ENCODE results near the gene RADIL.

The RADIL gene

DNA sequence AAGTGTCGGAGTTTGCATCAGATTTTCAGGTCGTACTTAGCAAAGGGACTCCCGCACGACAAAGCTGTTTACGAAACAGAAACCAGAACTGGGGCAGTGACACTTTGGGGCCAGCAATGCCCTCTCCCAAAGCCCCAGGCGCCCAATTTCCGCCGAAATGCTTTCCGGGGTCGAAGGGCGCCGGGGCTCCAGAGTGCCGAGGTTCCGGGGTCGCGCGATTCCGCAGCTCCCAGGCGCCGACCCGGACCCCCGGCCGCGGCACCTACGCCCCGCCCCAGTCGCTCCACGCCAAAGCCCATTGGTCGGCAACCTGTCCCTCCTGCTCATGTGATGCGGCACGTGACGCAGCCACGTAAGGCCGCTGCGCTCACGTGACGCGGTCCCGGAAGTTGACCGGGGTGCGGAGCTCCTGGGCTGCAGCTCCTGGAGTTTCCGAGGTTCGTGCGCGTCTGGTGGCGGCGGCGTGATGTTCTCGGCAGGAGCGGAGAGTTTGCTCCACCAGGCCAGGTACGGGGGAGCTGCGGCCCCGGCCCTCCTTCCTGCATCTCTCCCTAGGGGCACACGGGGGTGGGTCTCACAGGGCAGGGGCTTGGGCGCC, 108.2 kb downstream of the RADIL start, which contains the start of gene AP5Z1:
Gene AP5Z1 (plus strand): TSS at position 374 of the 598 bp plus-strand sequence. CDS start 93 bp downstream, at position 467.
- DNase-seq (ENCODE audit: low spot score), result peak; percentile 100

GRCh38 chr7:4774658-4775249, 108.8 kb downstream of the RADIL start:
- peak; percentile 73 for DNase-seq (ENCODE audit: low spot score)

- DNase-seq (ENCODE audit: low spot score), result no peak
Observed at GRCh38 chr7:4774007-4774406, 109.5 kb downstream of the RADIL start.

DNA sequence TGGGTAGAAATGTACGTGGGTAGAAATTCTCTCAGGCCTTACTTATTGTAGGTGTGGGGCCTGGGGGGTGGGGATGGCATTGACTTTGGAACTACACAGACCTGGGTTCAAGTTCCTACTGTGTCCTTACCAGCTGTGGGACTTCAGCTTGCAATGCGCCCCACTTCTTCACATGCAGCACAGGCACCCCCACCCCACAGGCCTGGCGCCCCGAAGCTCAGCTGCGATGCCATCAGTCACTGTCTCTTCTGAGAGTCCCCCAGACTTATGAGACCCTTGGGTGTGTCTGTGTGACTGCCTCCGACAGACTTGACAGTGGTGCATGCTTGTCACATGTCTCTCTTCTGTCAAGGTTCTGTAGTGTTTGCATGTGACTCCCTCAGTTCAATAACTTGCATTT, 111.2 kb downstream of the RADIL start:
- no peak for DNase-seq (ENCODE audit: low spot score)

DNA sequence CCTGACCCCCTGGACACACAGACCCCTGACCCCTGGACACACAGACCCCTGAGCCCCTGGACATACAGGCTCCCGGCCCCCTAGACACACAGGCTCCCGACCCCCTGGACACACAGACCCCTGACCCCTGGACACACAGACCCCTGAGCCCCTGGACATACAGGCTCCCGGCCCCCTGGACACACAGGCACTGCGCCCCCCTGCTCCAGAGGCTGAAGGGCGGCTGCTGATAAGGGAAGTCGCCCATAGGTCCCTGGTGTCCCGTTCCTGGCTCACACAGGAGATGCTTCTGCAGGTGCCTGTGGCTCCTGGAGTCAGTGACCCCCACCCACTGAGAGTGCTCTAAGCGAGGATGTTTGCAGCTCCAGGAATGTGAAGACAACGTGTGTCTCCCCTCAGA, 111.8 kb downstream of the RADIL start:
- DNase-seq (ENCODE audit: low spot score), result no peak

GRCh38 chr7:4770886-4771285, 112.6 kb downstream of the RADIL start:
- no peak for DNase-seq (ENCODE audit: low spot score)

- DNase-seq (ENCODE audit: low spot score), result no peak
Observed at GRCh38 chr7:4769761-4770160, 113.8 kb downstream of the RADIL start.

DNA sequence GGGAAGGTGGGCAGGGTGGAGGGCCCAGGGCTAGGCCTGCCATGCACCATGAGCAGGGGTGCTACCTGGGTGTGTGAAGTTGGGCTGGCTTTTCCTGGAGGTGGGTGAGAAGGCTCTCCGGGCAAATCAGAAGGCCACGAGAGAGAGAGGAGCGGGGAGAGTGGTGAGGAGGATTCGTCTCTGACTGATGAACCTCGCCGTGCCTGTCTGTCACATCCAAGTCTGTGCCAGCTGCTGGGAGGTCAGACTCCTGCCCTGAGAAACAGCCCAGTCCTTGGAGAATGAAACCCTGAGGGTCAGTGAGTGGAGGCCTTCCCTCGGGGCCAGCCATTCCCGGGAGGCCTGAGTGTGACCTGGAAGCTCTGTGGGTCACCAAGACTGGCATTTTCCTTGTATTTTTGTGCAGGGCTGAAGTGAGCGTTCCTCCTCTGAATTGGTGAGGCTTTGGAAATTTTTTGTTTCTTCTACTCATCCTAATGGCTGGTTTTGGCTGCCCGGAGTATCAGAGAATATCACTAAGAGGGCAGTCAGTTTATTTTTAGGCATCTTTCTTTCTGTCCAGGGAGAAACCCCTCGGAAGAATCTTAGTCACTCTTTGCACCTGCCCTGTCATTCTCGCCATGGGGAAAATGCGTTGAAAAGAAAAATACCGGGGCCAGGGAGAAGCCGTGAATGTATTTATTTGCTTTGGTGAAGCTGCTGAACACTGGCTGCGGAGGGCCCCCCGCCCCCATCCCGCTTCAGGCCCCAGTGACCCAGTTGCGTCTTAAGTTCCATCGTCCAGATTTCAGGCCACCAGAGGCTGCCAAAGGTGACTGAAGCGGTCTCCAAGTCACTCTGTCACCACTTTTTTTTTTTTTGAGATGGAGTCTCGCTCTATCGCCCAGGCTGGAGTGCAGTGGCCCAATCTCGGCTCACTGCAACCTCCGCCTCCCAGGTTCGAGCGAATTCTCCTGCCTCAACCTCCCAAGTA, 114.6 kb downstream of the RADIL start:
- DNase-seq (ENCODE audit: low spot score), result no peak

- no peak for DNase-seq (ENCODE audit: low spot score)
Observed at GRCh38 chr7:4766666-4767519, 116.6 kb downstream of the RADIL start.

DNA sequence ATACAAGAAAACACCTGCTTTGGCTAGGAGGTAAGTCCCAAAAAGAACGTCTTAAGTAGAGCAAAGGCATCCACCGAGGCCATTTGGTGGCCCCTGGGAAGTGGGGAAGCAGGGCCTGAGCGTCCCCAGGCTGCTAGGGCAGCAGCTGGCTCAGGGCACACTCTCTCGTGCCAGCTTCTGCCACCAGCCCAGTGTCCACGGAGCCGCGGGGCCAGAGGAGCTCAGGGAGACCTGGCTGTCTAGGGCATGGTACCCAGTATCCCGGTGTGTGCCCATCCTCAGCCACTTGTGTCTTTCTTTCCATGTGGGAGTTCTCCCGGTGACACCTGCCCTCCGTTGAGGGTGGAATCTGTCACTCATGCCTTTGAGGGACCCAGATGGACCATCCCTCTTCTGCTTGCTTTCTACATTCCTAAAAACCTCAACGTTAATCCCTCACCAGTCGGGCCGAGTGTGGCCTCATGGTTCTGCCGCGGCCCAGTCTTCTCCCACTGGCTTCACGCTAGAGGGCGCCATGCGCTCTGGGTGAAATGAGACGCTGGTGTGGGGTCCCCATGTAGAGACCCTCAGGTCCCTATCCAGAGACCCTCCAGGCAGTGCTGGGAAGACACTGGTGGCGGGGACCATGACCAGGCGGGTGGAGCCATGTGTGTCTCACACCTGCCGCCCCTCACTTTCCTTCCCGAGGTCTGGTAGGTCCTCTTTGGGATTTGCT, 117.6 kb downstream of the RADIL start:
- no peak for DNase-seq (ENCODE audit: low spot score)

DNA sequence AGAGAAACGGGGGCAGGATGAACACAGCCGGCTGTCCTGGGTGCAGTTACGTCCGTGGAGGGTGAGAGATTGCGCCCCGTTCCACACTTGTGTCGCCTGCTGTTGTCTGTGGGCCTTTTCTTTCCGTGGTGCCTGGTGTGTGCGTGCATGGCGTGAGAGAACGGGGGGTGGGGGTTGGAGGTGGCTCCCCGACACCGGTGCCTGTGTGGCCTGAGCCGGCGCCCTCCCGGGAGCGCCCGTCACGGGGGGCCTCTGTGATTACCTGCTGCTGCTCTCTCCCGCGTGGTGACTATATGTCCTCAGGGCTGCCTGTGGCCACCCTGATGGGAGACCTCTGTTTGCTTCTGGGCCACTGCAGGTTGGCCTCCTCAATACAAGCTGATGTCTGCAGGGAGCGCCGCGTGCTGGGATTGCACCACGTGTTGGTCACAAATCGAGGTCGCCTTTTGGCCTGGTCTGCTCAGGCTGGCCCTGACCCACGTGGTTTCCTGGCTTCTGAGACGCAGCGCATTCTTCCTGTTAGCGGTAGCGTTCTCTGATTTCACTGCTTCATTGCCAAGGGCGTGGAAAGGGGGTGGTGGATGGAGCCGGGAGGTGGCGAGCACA, 119.0 kb downstream of the RADIL start:
- no peak for DNase-seq (ENCODE audit: low spot score)

DNA sequence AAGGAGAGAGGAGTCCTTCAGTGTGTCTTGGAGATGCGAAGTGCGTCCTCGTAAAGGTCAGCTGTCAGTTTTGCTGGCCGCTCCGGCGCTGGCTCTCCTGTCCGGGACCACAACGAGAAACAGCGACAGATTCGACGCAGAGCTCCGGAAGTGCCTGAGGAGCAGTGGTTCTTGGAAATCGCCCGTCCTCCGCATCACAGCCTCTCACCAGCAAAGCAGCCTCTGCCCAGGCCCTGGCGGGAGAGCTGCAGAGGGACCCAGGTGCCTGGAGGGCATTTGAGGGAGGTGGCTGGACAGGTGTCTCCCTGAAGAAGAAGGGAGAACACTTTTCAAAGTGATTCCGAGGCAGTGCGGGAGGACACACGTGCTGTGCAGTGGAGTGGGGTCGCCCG, 119.7 kb downstream of the RADIL start:
- no peak for DNase-seq (ENCODE audit: low spot score)

DNA sequence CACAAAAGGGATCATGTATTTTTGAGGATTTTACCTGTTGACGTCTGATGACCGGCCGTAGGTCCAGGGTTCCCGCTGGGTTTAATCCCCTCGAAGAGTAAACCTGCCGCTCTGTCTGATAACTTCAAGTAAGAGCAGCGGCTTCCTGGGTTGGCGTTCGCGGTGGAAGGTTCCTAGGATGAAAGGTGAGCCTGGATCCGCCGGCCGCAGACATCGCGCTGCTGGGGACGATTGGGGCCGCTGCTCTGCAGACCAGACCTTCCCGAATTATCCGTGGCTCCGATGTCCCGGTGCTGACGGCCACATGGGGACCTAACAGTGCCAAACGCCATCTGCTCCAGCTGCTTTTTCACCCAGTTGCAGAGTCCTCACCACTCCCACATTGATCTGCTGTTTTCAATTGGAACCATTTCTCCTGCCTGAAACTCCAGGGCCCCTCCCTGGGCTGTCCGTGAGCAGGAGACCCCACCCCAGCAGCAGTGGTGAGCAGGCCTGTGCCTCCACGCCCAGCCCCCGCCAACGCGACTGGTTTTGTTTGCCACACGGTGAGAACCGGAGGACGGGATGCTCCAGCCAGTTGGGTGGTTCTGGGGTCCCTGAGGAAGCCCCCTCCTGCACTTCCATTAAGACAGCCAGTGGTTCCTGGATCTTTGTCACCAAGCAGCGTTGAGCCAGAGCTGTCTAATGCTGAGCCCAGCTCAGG, 120.3 kb downstream of the RADIL start:
- DNase-seq (ENCODE audit: low spot score), result no peak

GRCh38 chr7:4762121-4763055, 121.1 kb downstream of the RADIL start:
- no peak for DNase-seq (ENCODE audit: low spot score)

GRCh38 chr7:4760952-4761351, 122.6 kb downstream of the RADIL start:
- DNase-seq (ENCODE audit: low spot score), result no peak

DNA sequence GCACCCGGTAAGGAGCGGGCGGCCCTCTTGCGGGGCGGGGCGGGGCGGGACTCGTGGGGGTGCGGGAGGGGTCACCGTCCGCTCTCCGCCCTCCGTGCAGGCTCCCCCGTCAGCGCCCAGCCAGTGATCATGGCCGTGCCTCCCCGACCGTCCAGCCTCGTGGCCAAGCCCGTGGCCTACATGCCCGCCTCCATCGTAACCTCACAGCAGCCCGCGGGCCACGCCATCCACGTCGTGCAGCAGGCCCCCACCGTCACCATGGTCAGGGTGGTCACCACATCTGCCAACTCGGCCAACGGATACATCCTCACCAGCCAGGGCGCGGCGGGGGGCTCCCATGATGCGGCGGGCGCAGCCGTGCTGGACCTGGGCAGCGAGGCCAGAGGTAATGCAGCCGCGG, 124.3 kb downstream of the RADIL start:
- no peak for DNase-seq (ENCODE audit: low spot score)

- DNase-seq (ENCODE audit: low spot score), result no peak
Observed at GRCh38 chr7:4758791-4759190, 124.7 kb downstream of the RADIL start.

- DNase-seq (ENCODE audit: low spot score), result no peak
Observed at GRCh38 chr7:4758111-4758510, 125.4 kb downstream of the RADIL start.

- DNase-seq (ENCODE audit: low spot score), result no peak
Observed at GRCh38 chr7:4755045-4755444, 128.5 kb downstream of the RADIL start.

Data from HuH-7.5 (cell line).